Ishikawa (cell line): ENCODE measurements around the gene NBEAL1.

Experiments
- CREB1 ChIP-seq: IDR thresholded peaks from 2 replicates; pipeline ENCODE4 v1.6.1; 2012; ENCODE audit warnings: low read depth
- EP300 ChIP-seq: IDR thresholded peaks from 2 replicates; pipeline ENCODE4 v1.6.1; 2012; ENCODE audit warnings: borderline replicate concordance
- RAD21 ChIP-seq: IDR thresholded peaks from 2 replicates; pipeline ENCODE4 v1.6.1; 2012; ENCODE audit warnings: low read depth

DNA sequence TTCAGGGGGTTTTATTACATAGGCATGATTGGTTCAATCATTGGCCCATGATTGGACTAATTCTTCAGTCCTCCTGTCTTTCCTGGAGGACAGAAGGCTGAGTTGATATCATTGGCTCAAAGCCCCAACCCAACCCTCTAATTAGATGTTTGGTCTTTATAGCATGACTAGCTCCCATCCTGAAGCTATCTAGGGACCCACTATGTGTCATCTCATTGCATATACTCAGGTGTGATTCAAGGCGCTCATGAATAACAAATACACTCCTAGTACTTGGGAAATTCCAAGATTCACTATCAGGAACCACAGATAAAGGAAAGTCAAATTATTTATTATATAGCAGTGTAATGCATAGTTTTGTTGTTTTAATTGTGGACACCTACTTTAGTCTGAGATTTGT lies 24.9 kb upstream of the NBEAL1 start:
- TF ChIP-seq EP300, result no peak
- TF ChIP-seq CREB1, result no peak
- TF ChIP-seq RAD21, result no peak
